ENCODE measurements around the gene FGF22. TPM values are rescaled to one million over a fixed set of nuclear protein-coding genes. Genes with fewer than 3 reads are reported as not detected.
A peak's percentile ranks its signal among the peaks of the same experiment; 100 is the strongest.

The FGF22 gene
- total and polyA plus RNA-seq, 2 of the 8 experiments (the other 6 are each of a cell fraction or from before 2014, with no cell fraction given) = 0.44 to 1.7 TPM

GRCh38 chr19:663682-664117, 24.0 kb downstream of the FGF22 start:
- Histone ChIP-seq H4K8ac (ENCODE audit: extremely low read depth, insufficient read depth, low read length) (0 out of 2 replicates have a peak overlapping the region, but pooled peaks have one; percentile 93), H3K23ac (ENCODE audit: insufficient read length) (no peak overlapping the region), H3K4me1 (replicated peaks in 1 of 4; ENCODE audit: control insufficient read depth in 3 of 4, insufficient read depth in 4 of 4, low read length in 3 of 4) (peaks cover 0 to 12% (median 6%) of the 10 kb centered on the region in 4 experiments; a peak in 5 of 7 replicates), H3K56ac (replicated peaks; ENCODE audit: insufficient read length, low read depth, low read length) (no peak overlapping the region), H4K5ac (ENCODE audit: insufficient read length, low read depth, low read length) (no peak overlapping the region), H2AK5ac (ENCODE audit: low read depth, low read length) (peak overlapping the region; percentile 60; the same call in 1 of the 2 replicates), H3K27me3 (replicated peaks in 1 of 4; ENCODE audit: control insufficient read depth in 3 of 4, extremely low read depth in 1 of 4, insufficient read depth in 3 of 4, low read length in 3 of 4) (peaks cover 0 to 6% (median 2%) of the 10 kb centered on the region in 4 experiments; a peak in 1 of 7 replicates), H3K27ac (ENCODE audit: low read depth, low read length) (no peak overlapping the region), H2BK20ac (ENCODE audit: low read length) (no peak overlapping the region), H3K4ac (replicated peaks; ENCODE audit: insufficient read length, low read depth, low read length) (no peak overlapping the region), H2BK12ac (ENCODE audit: low read depth, low read length) (0 out of 2 replicates have a peak overlapping the region, but pooled peaks have one; percentile 1), H2BK5ac (ENCODE audit: low read depth, low read length) (peak overlapping the region; percentile 61; the same call in 1 of the 2 replicates), H4K20me1 (replicated peaks in 1 of 2; ENCODE audit: control insufficient read depth in 1 of 2, insufficient read depth in 2 of 2, low read length in 2 of 2) (peaks cover 25 to 27% of the 10 kb centered on the region in 2 experiments), H3K79me2 (ENCODE audit: control insufficient read depth in 1 of 2, insufficient read depth in 2 of 2, low read length in 2 of 2) (peaks cover 41 to 42% of the 10 kb centered on the region in 2 experiments), H3K4me2 (ENCODE audit: insufficient read depth in 1 of 2, low read depth in 2 of 2, low read length in 2 of 2) (peak overlapping the region; percentile 65 to 80), H3K14ac (ENCODE audit: insufficient read length) (no peak overlapping the region), H3K9ac (replicated peaks in 1 of 4; ENCODE audit: extremely low read depth in 1 of 4, low read depth in 3 of 4, low read length in 3 of 4) (no peak overlapping the region), H3K18ac (ENCODE audit: extremely low read depth, low read length) (no peak overlapping the region), H3K79me1 (ENCODE audit: low read depth, low read length) (no peaks in the 10 kb centered on the region; the same call in 1 of the 2 replicates), H3K9me3 (ENCODE audit: insufficient read depth in 2 of 2, low read depth in 1 of 2, low read length in 1 of 2) (peaks cover 5 to 6% of the 10 kb centered on the region in 2 experiments; a peak in 2 of 4 replicates), H4K91ac (replicated peaks; ENCODE audit: insufficient read length, low read length) (peak overlapping the region; percentile 55), H3K36me3 (ENCODE audit: control insufficient read depth in 2 of 4, insufficient read depth in 4 of 4, low read length in 3 of 4) (no peaks in the 10 kb centered on the region), H2BK120ac (replicated peaks; ENCODE audit: low read depth, low read length) (no peak overlapping the region), H3K23me2 (ENCODE audit: low read depth, low read length) (peaks cover 3% of the 10 kb centered on the region; the same call in 1 of the 2 replicates), H3K4me3 (ENCODE audit: extremely low read depth in 1 of 4, insufficient read depth in 2 of 4, low read depth in 3 of 4, low read length in 4 of 4) (peak overlapping the region in 3 of 4 experiments; percentile 3 to 99 (median 34); a peak in 5 of 8 replicates), H2BK15ac (ENCODE audit: low read length) (peak overlapping the region; percentile 19; the same call in 1 of the 2 replicates), H2AFZ (ENCODE audit: low read length) (peak overlapping the region; percentile 1; the same call in 1 of the 2 replicates)
- TF ChIP-seq SP1 (IDR thresholded peaks at IDR 0.05; ENCODE audit: low read depth, low read length) = no peak
- no peak for TF ChIP-seq CBX5 (IDR thresholded peaks at IDR 0.05; ENCODE audit: low read depth, low read length)
- TF ChIP-seq SP4 (IDR thresholded peaks at IDR 0.05; ENCODE audit: low read length) = no peak
- no peak for TF ChIP-seq EGR1 (IDR thresholded peaks at IDR 0.05; ENCODE audit: borderline replicate concordance, low read depth, low read length)
- TF ChIP-seq RAD21 (IDR thresholded peaks at IDR 0.05 in 1 of 2, conservative IDR thresholded peaks at IDR 0.05 in 1 of 2; ENCODE audit: low read depth in 2 of 2, low read length in 2 of 2) = no peak
- no peak for TF ChIP-seq BCL11A (IDR thresholded peaks at IDR 0.05; ENCODE audit: low read depth in 2 of 2, low read length in 2 of 2)
- TF ChIP-seq TBP (IDR thresholded peaks at IDR 0.05; ENCODE audit: low read depth, low read length) = no peak
- no peak for TF ChIP-seq CHD2 (IDR thresholded peaks at IDR 0.05; ENCODE audit: low read length)
- no peak for TF ChIP-seq ATF2 (IDR thresholded peaks at IDR 0.05; ENCODE audit: low read length)
- DNase-seq (ENCODE audit: low read depth in 1 of 2, low spot score in 2 of 2) (no peak), FAIRE-seq (no peak)
- ChIA-PET POLR2A (ENCODE audit: partially characterized antibody) (interaction anchor here (0.8 to 1.6 kb wide), 11 partner anchors 12 to 134 kb away, joined by 3 to 10 read pairs (median 4); no protein-coding TSS in a partner anchor), CTCF (ENCODE audit: partially characterized antibody) (interaction anchor here (0.7 to 1.2 kb wide), 5 partner anchors 45 to 78 kb away, joined by 3 to 5 read pairs (median 3); partner anchors contain the start of gene PALM)
- WGBS, 2 experiments (ENCODE audit: extremely low coverage in 1 of 2, insufficient coverage in 1 of 2, insufficient read length in 1 of 2, insufficient replicate concordance in 2 of 2, low coverage in 1 of 2, low lambda C conversion rate in 2 of 2, missing lambda C conversion rate in 1 of 2) = 77% methylated on average over 15 of the region's 18 CpGs; no CpG with 5 or more reads in 1 of the 2 experiments
